GM18505 (cell line): ENCODE data around the gene GYS1.

ENCODE experiments used
- ATAC-seq: cut with Tn5 transposase; IDR thresholded peaks from one replicate; pipeline ENCODE4 v1.9.1; 2021; ENCODE audit not compliant: unreplicated experiment
- POLR2A ChIP-seq: IDR thresholded peaks from 4 replicates; pipeline ENCODE4 v1.6.1; 2011; ENCODE audit warnings: borderline replicate concordance; ENCODE audit not compliant: insufficient read depth, insufficient read length; ENCODE audit errors: extremely low read depth

GYS1 gene

GRCh38 chr19:48988286-48988685, 4.8 kb downstream of the GYS1 start:
- ATAC-seq = no peak
- TF ChIP-seq POLR2A = no peak

DNA sequence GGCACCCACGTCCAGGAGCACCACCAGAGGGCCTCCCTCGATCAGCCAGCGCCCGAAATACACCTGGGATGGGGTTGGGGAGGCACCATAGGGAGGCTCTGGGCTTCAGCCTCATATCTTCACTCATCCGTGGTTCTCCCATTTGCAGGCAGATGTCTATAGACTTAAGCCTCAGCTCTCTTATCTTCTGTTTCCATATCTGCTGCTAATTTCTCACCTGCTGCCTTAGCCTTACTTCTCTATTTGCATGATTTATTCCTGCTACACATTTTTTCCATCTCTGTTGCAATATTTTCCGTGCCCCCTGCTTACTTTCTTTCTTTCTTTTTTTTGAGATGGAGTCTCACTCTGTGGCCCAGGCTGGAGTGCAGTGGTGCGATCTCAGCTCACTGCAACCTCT, 5.8 kb downstream of the GYS1 start:
- TF ChIP-seq POLR2A = no peak
- ATAC-seq = no peak

- no peak for ATAC-seq
- no peak for TF ChIP-seq POLR2A
Measured at GRCh38 chr19:48986211-48986610, 6.9 kb downstream of the GYS1 start.

DNA sequence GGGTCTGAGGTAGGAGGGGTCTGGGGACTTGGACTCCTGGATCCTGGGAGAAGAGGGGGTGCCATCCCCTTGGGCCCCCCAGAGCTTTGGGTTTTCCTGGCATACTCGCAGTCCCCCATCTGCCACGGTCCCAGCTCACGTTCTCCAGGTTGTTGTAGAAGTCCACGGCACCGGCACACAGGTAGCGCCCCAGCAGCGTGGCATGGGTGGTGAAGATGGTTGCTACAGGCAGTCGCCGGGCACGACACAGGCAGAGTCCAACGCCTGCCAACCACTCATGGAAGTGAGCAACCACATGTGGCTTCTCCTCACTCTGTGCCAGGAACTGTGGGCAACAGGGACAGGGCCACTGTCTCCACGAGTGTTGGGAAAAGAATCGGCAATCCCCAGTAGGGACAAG, 7.4 kb downstream of the GYS1 start:
- ATAC-seq = no peak
- TF ChIP-seq POLR2A = no peak

- no peak for TF ChIP-seq POLR2A
- ATAC-seq = no peak
Measured at GRCh38 chr19:48982280-48982679, 10.8 kb downstream of the GYS1 start.

DNA sequence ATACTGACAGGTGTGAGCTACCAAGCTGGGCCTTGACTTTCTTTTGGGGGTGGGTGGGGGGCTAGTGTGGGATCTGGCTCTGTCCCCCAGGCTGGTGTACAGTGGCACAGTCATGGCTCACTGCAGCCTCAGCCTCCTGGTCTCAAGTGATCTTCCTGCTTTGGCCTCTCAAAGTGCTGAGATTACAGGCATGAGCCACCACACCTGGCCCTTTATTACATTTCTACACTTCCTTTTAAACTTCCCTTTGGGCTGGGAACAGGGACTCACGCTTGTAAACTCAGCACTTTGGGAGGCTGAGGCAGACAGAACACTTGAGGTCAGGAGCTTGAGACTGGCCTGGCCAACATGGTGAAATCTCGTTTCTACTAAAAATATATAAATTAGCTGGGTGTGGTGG, 16.0 kb downstream of the GYS1 start:
- TF ChIP-seq POLR2A = no peak
- no peak for ATAC-seq

DNA sequence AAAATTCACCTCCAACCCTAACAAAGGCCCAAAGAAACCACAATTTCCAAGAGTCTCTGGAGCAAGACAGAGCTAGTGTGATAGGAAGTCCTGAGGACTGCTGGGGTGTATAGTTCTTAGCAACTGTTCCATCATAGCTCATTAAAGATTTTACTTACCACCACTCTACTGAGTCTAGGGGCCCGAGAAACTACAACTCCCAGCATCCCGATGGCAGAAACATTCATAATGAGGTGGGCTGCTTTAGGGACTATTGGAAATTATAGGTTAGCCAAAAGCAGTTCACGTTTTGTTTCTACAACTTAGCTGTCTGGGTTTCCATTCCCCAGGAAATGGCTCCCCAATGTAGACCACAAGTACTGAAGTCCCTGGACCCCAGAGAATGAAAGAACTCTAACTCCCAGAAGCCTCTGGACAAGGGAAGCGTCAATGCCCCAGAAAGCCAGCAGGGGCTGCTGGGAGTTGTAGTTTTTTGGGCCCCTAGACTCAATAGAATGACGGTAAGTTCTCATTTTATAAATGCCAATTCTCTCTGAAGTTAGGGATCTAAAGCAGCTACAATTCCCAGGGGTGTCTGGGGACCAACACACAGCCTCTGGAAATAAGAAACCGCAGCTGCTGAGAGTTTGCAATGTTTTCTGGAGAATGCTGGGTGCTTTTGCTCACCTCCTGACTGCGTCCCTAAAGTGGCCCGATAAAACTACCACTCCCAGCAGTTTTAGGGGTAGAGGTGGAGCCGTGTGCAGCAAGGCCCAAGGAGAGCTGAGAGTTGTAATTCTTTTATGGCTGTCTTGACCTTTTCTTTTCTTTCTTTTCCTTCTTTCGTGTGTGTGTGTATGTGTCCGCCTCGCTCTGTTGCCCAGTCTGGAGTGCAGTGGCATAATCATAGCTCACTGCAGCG, 16.9 kb downstream of the GYS1 start:
- no peak for TF ChIP-seq POLR2A
- ATAC-seq = no peak

- ATAC-seq = peak; percentile 39
- TF ChIP-seq POLR2A = no peak
Measured at GRCh38 chr19:48970923-48971395, 22.1 kb downstream of the GYS1 start.

GRCh38 chr19:48970139-48970766, 22.9 kb downstream of the GYS1 start:
- ATAC-seq = no peak
- TF ChIP-seq POLR2A = no peak

- TF ChIP-seq POLR2A = no peak
- ATAC-seq = no peak
Measured at GRCh38 chr19:48969276-48970138, 23.6 kb downstream of the GYS1 start.

- no peak for ATAC-seq
- no peak for TF ChIP-seq POLR2A
Measured at GRCh38 chr19:48968813-48969218, 24.3 kb downstream of the GYS1 start.

GRCh38 chr19:48968179-48968661, 24.9 kb downstream of the GYS1 start:
- TF ChIP-seq POLR2A = no peak
- ATAC-seq = no peak
